Measurements from ENCODE around the gene SPATA7. TPM values are rescaled to one million over a fixed set of nuclear protein-coding genes. Genes with fewer than 3 reads are reported as not detected.
A peak's percentile ranks its signal among the peaks of the same experiment; 100 is the strongest.

Gene SPATA7
- total RNA-seq, 1 donor from 2014 or later = 18.9 TPM

- Mint-ChIP-seq H3K27me3 (ENCODE audit: low read depth) (no peaks in the 10 kb centered on the region), H3K4me1 (no peaks in the 10 kb centered on the region), H3K9me3 (peaks cover 17% of the 10 kb centered on the region), H3K4me3 (no peak overlapping the region), H3K27ac (ENCODE audit: unreplicated experiment) (no peak overlapping the region), H3K36me3 (ENCODE audit: low read depth) (peaks cover 69% of the 10 kb centered on the region)
- DNase-seq (ENCODE audit: low read depth, low spot score) = peak; percentile 12
- peak; percentile 51 for TF ChIP-seq CTCF (conservative IDR thresholded peaks at IDR 0.05)
Observed at GRCh38 chr14:88463318-88463717, 77.9 kb downstream of the SPATA7 start.

GRCh38 chr14:88468406-88468805, 82.9 kb downstream of the SPATA7 start:
- Mint-ChIP-seq H3K4me1 (no peaks in the 10 kb centered on the region), H3K9me3 (no peaks in the 10 kb centered on the region), H3K4me3 (no peak overlapping the region), H3K27me3 (ENCODE audit: low read depth) (no peaks in the 10 kb centered on the region), H3K27ac (ENCODE audit: unreplicated experiment) (no peak overlapping the region), H3K36me3 (ENCODE audit: low read depth) (peaks cover 39% of the 10 kb centered on the region)
- no peak for DNase-seq (ENCODE audit: low read depth, low spot score)
- no peak for TF ChIP-seq CTCF (conservative IDR thresholded peaks at IDR 0.05)

DNA sequence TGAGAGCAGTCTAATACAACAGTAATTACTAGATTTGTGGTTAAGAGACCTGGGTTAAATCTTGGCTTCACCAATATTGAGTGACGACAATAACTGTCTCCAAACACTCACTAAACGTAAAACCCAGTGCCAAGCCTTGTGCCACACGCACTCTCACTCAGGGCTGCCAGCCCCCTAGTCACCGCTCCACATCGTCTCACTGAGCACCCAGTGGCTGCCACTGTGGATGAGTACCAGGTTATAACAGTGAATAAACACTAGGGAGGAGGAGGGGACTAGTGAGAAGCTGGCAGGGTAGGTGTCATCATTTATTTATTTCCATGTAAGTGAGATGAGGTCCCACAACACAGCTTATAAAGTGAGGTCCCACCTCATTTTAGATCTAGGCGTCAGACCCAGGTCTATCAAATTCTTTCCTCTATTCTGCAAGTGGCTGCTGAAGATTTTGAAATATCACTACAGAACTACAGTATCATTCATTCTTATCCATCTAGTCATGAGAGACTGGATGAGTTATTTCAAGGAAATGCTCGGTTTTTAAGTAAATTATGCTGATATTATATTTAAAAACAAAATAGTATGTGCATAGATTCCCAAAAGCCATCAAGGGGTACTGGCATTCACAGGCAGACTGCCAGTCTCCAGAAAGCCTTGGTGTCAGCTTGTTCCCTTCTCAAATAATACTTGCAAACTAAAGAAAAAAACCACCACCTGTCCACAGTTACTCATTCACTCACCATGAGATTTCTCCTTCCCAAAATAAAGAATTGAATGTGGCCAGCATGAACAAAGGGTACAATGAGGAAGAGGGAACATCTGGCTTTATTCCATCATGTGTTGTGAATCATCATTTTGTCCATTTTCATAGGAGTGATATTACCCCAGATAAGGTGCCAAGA, 85.3 kb downstream of the SPATA7 start:
- H3K4me3 Mint-ChIP-seq = no peak overlapping the region
- no peaks in the 10 kb centered on the region for H3K9me3 Mint-ChIP-seq
- TF ChIP-seq CTCF (conservative IDR thresholded peaks at IDR 0.05) = no peak
- H3K36me3 Mint-ChIP-seq (ENCODE audit: low read depth) = peaks cover 43% of the 10 kb centered on the region
- no peaks in the 10 kb centered on the region for H3K4me1 Mint-ChIP-seq
- no peak for DNase-seq (ENCODE audit: low read depth, low spot score)
- H3K27me3 Mint-ChIP-seq (ENCODE audit: low read depth) = no peaks in the 10 kb centered on the region
- no peak overlapping the region for H3K27ac Mint-ChIP-seq (ENCODE audit: unreplicated experiment)

GRCh38 chr14:88473791-88474190, 88.3 kb downstream of the SPATA7 start:
- Mint-ChIP-seq H3K27ac (ENCODE audit: unreplicated experiment) (no peak overlapping the region), H3K36me3 (ENCODE audit: low read depth) (peaks cover 38% of the 10 kb centered on the region), H3K4me1 (no peaks in the 10 kb centered on the region)

GRCh38 chr14:88476214-88476774, 90.8 kb downstream of the SPATA7 start:
- H3K9me3 Mint-ChIP-seq = no peaks in the 10 kb centered on the region
- H3K4me3 Mint-ChIP-seq = no peak overlapping the region
- no peaks in the 10 kb centered on the region for H3K4me1 Mint-ChIP-seq
- no peaks in the 10 kb centered on the region for H3K27me3 Mint-ChIP-seq (ENCODE audit: low read depth)
- TF ChIP-seq CTCF (conservative IDR thresholded peaks at IDR 0.05) = no peak
- DNase-seq (ENCODE audit: low read depth, low spot score) = no peak
- peak overlapping the region; percentile 19 for H3K27ac Mint-ChIP-seq (ENCODE audit: unreplicated experiment)
- peaks cover 36% of the 10 kb centered on the region for H3K36me3 Mint-ChIP-seq (ENCODE audit: low read depth)

More at GRCh38 chr14:88473791-88474190, 88.3 kb downstream of the SPATA7 start:
- DNase-seq (ENCODE audit: low read depth, low spot score) = no peak
- Mint-ChIP-seq H3K27me3 (ENCODE audit: low read depth) (no peaks in the 10 kb centered on the region), H3K4me3 (no peak overlapping the region), H3K9me3 (no peaks in the 10 kb centered on the region)
- no peak for TF ChIP-seq CTCF (conservative IDR thresholded peaks at IDR 0.05)

Data from neural crest cell (in vitro differentiated cells).